Sigmoid colon (tissue), 4 donors: Measurements from ENCODE around the gene COPA.

Source experiments
- EP300 ChIP-seq, 4 donors: sonication (generic); formaldehyde crosslinking; IDR thresholded peaks; one replicate each; pipeline ENCODE4 v1.6.1; 2017; ENCODE audit warnings: antibody characterized with exemption in 4 of 4
- POLR2A ChIP-seq, 2 donors: fragments of 450-650 bp; IDR thresholded peaks; one replicate each; pipeline ENCODE4 v1.6.1; 2016; ENCODE audit warnings: antibody characterized with exemption in 2 of 2, mild to moderate bottlenecking in 2 of 2, moderate library complexity in 2 of 2
- TF ChIP-seq, protein P1 (sequence below), 4 experiments: fragments of 450-650 bp in 3 of 4; fragments of 200-600 bp in 1 of 4; IDR thresholded peaks; one replicate each; pipeline ENCODE4 v1.5.1; 2016 to 2019; ENCODE audit warnings: antibody characterized with exemption in 4 of 4, mild to moderate bottlenecking in 3 of 4, moderate library complexity in 2 of 4

DNA sequence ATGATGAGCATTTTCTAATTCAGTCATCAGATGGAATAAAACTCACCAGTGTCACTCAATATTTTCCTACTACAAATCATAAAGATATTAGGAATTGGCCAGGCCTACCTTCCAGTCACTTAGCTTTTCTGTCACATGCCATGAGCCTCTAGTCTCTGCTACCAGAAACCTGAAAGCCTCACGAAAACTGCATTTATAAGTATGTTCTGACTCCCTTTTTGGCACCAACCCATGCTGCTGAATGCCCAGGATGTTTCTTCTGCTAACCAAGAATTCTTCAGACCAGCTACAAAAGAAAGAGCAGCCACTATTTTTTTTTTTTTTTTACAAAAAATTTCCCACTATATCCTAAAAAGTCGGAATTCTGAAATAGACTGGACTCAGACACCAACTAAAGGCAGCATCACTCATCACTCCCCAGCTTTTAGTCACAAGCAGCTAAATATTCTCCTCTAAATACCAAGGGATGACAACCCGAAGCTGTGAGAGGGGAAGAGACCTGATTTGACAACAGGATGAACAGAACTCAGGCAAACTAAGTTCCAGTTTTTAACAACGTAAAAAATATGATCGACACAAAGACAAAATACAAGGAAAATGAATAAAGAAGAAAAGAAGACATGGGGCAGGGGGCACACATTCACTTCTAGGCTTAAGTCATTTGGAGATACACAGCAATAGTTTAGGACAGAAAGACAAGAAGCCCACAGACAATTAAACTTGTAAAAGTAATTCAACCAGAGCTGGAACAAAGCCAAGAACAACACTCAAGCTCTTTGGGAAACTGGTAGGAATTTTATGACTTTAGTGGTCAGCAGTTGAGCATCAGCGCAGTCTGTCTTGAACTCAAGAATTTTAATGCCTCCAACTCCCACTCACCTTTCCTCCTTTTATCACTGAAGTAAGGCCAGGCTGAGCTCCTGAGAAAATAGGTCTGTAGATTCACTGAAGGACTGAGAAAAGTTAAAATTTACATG is 82.4 kb downstream of the COPA start:
- TF ChIP-seq POLR2A (IDR thresholded peaks at IDR 0.05) = no peak
- no peak for TF ChIP-seq EP300 (IDR thresholded peaks at IDR 0.05)
- TF ChIP-seq, protein P1, sequence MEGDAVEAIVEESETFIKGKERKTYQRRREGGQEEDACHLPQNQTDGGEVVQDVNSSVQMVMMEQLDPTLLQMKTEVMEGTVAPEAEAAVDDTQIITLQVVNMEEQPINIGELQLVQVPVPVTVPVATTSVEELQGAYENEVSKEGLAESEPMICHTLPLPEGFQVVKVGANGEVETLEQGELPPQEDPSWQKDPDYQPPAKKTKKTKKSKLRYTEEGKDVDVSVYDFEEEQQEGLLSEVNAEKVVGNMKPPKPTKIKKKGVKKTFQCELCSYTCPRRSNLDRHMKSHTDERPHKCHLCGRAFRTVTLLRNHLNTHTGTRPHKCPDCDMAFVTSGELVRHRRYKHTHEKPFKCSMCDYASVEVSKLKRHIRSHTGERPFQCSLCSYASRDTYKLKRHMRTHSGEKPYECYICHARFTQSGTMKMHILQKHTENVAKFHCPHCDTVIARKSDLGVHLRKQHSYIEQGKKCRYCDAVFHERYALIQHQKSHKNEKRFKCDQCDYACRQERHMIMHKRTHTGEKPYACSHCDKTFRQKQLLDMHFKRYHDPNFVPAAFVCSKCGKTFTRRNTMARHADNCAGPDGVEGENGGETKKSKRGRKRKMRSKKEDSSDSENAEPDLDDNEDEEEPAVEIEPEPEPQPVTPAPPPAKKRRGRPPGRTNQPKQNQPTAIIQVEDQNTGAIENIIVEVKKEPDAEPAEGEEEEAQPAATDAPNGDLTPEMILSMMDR (IDR thresholded peaks at IDR 0.05) = no peak
